HepG2 (cell line): ENCODE data around the gene PIM1. TPM values are rescaled to one million over a fixed set of nuclear protein-coding genes. Genes with fewer than 3 reads are reported as not detected.

Experiments
- ATAC-seq: fragments of 200-7000 bp; cut with Tn5 transposase; 3 replicates; pipeline ENCODE4 v1.9.1; 2020; ENCODE audit warnings: mild to moderate bottlenecking, moderate library complexity
- BruUV-seq: library from RNA; stranded (reverse); fragments of 400-500 nt; replicated peaks from 2 replicates; lab custom pipeline; 2021; lab: Mats Ljungman, UMichigan
- CTCF ChIA-PET: fragments of 300-600 bp; formaldehyde crosslinking; extraction: SDS; loops from one replicate; lab custom pipeline; 2021; ENCODE audit warnings: low total read pairs, inconsistent platforms, low intra/inter-chr PET ratio; lab: Yijun Ruan, JAX
- POLR2A ChIA-PET: fragments of 350-600 bp; sonication (Branson Sonifier 250); formaldehyde crosslinking; loops from one replicate; lab custom pipeline; 2020; ENCODE audit warnings: antibody characterized with exemption, inconsistent platforms; lab: Yijun Ruan, JAX
- DNase-seq: peaks from one replicate; pipeline ENCODE4 v3.0.0-alpha.2; 2015; ENCODE audit warnings: low spot score
- FAIRE-seq: peaks from 3 replicates; lab custom pipeline; 2011; peaks lifted over from hg19 to GRCh38; lab: Jason Lieb, UNC
- H2AFZ ChIP-seq: one replicate; pipeline ENCODE4 v1.6.1; 2011; ENCODE audit warnings: low read length, inconsistent platforms
- H3K27ac ChIP-seq: fragments of 300-600 bp; 3 replicates; pipeline ENCODE4 v1.8.0; 2011; ENCODE audit warnings: mixed run types, mild to moderate bottlenecking, mixed read lengths, low read length, inconsistent platforms; ENCODE audit not compliant: insufficient read depth; ENCODE audit errors: extremely low read length
- H3K27me3 ChIP-seq, 2 experiments: fragments of 200-600 bp in 1 of 2; 2 replicates in 1 of 2; 3 replicates in 1 of 2; pipeline versions ENCODE4 v1.6.0 to v1.8.0; 2011; ENCODE audit warnings: low read length in 2 of 2, mild to moderate bottlenecking in 2 of 2, moderate library complexity in 2 of 2, inconsistent platforms in 1 of 2; ENCODE audit not compliant: insufficient read depth in 2 of 2, control insufficient read depth in 1 of 2
- H3K36me3 ChIP-seq, 2 experiments: fragments of 200-600 bp in 1 of 2; replicated peaks in 1 of 2; 2 replicates in 1 of 2; 3 replicates in 1 of 2; pipeline versions ENCODE4 v1.5.1 to v1.8.0; 2011; ENCODE audit warnings: low read length in 2 of 2, inconsistent platforms in 1 of 2; ENCODE audit not compliant: insufficient read depth in 2 of 2, control insufficient read depth in 1 of 2
- H3K4me1 ChIP-seq: 2 replicates; pipeline ENCODE4 v1.5.1; 2012; ENCODE audit warnings: low read length, inconsistent platforms; ENCODE audit not compliant: insufficient read depth
- H3K4me2 ChIP-seq: 2 replicates; pipeline ENCODE4 v1.6.0; 2011; ENCODE audit warnings: low read depth, low read length, inconsistent platforms
- H3K4me3 ChIP-seq, 3 experiments: fragments of 200-600 bp in 1 of 3; sonication (generic), shearing (Covaris generic) in 1 of 3; replicated peaks in 1 of 3; 2 replicates each; pipeline ENCODE4 v1.5.1; 2011 to 2016; ENCODE audit warnings: low read length in 3 of 3, inconsistent platforms in 2 of 3, low read depth in 2 of 3, mild to moderate bottlenecking in 2 of 3, control low read depth in 1 of 3, mixed read lengths in 1 of 3; ENCODE audit not compliant: insufficient read depth in 1 of 3
- H3K79me2 ChIP-seq: one replicate; pipeline ENCODE4 v1.6.1; 2011; ENCODE audit warnings: low read length, inconsistent platforms; ENCODE audit not compliant: insufficient read depth
- H3K9ac ChIP-seq: 2 replicates; pipeline ENCODE4 v1.6.0; 2011; ENCODE audit warnings: mild to moderate bottlenecking, low read depth, low read length, inconsistent platforms; ENCODE audit not compliant: insufficient read depth
- H3K9me3 ChIP-seq: 2 replicates; pipeline ENCODE4 v1.5.1; 2012; ENCODE audit warnings: mild to moderate bottlenecking, low read length
- H4K20me1 ChIP-seq: 2 replicates; pipeline ENCODE4 v1.6.0; 2011; ENCODE audit warnings: inconsistent platforms, mild to moderate bottlenecking, low read length, moderate library complexity; ENCODE audit not compliant: insufficient read depth
- ARNTL ChIP-seq: sonication (generic); formaldehyde crosslinking; IDR thresholded peaks from 2 replicates; pipeline ENCODE4 v1.4.0; 2020; ENCODE audit warnings: mild to moderate bottlenecking, missing genetic modification reagents
- BRCA1 ChIP-seq: sonication (generic); formaldehyde crosslinking; IDR thresholded peaks from 2 replicates; pipeline ENCODE4 v1.4.0; 2020; ENCODE audit warnings: missing genetic modification reagents
- ETV5 ChIP-seq: IDR thresholded peaks from 2 replicates; pipeline ENCODE4 v1.6.1; 2018; ENCODE audit warnings: missing biosample characterization, missing genetic modification reagents, inconsistent platforms, borderline replicate concordance
- GZF1 ChIP-seq: sonication (generic); formaldehyde crosslinking; IDR thresholded peaks from 2 replicates; pipeline ENCODE4 v1.5.1; 2020; ENCODE audit warnings: mild to moderate bottlenecking, missing genetic modification reagents
- HCFC1 ChIP-seq: fragments of 150-350 bp; IDR thresholded peaks from 2 replicates; pipeline ENCODE4 v1.6.1; 2014; ENCODE audit warnings: low read depth, low read length
- HDAC1 ChIP-seq: sonication (generic); formaldehyde crosslinking; IDR thresholded peaks from 2 replicates; pipeline ENCODE4 v1.5.1; 2020; ENCODE audit warnings: mild to moderate bottlenecking, missing genetic modification reagents
- HOXA5 ChIP-seq: sonication (generic); formaldehyde crosslinking; IDR thresholded peaks from 2 replicates; pipeline ENCODE4 v1.4.0; 2020; ENCODE audit warnings: missing genetic modification reagents
- NFIB ChIP-seq: sonication (generic); formaldehyde crosslinking; IDR thresholded peaks from 2 replicates; pipeline ENCODE4 v1.9.0; 2021; ENCODE audit warnings: missing genetic modification reagents, mild to moderate bottlenecking, borderline replicate concordance
- POLR2AphosphoS2 ChIP-seq: IDR thresholded peaks from 2 replicates; pipeline ENCODE4 v1.6.1; 2011; ENCODE audit warnings: low read depth, low read length, improper control_type of control experiment
- RBM39 ChIP-seq: fragments of 200-400 bp; formaldehyde crosslinking; IDR thresholded peaks from one replicate; pipeline ENCODE4 v1.6.1; 2018; ENCODE audit warnings: antibody characterized with exemption, mild to moderate bottlenecking, low read depth, low read length; ENCODE audit not compliant: poor library complexity, severe bottlenecking
- RELA ChIP-seq: sonication (generic); formaldehyde crosslinking; IDR thresholded peaks from 2 replicates; pipeline ENCODE4 v1.4.0; 2020; ENCODE audit warnings: missing genetic modification reagents
- RFX5 ChIP-seq: IDR thresholded peaks from 2 replicates; pipeline ENCODE4 v1.6.1; 2011; ENCODE audit warnings: low read depth, low read length, improper control_type of control experiment
- SSRP1 ChIP-seq: IDR thresholded peaks from 2 replicates; pipeline ENCODE4 v1.6.1; 2016; ENCODE audit warnings: control low read depth
- TGIF2 ChIP-seq: IDR thresholded peaks from 2 replicates; pipeline ENCODE4 v1.6.1; 2016; ENCODE audit warnings: control low read depth, missing compliant biosample characterization
- THAP11 ChIP-seq: IDR thresholded peaks from 2 replicates; pipeline ENCODE4 v1.6.1; 2016; ENCODE audit warnings: missing biosample characterization, missing genetic modification reagents
- TRIM22 ChIP-seq: fragments of 450-650 bp; IDR thresholded peaks from 2 replicates; pipeline ENCODE4 v1.6.1; 2017
- ZNF12 ChIP-seq: sonication (generic); formaldehyde crosslinking; IDR thresholded peaks from 2 replicates; pipeline ENCODE4 v1.5.0; 2020; ENCODE audit warnings: missing genetic modification reagents
- ZNF20 ChIP-seq: sonication (generic); formaldehyde crosslinking; IDR thresholded peaks from 2 replicates; pipeline ENCODE4 v1.4.0; 2020; ENCODE audit warnings: mild to moderate bottlenecking, moderate library complexity, missing genetic modification reagents
- ZNF230 ChIP-seq: sonication (generic); formaldehyde crosslinking; IDR thresholded peaks from 2 replicates; pipeline ENCODE4 v1.4.0; 2020; ENCODE audit warnings: mild to moderate bottlenecking, missing genetic modification reagents
- ZNF296 ChIP-seq: sonication (generic); formaldehyde crosslinking; conservative IDR thresholded peaks from 2 replicates; pipeline ENCODE4 v1.5.0; 2020; ENCODE audit warnings: mild to moderate bottlenecking, missing genetic modification reagents
- ZNF354B ChIP-seq: sonication (generic); formaldehyde crosslinking; IDR thresholded peaks from 2 replicates; pipeline ENCODE4 v1.8.0; 2022; ENCODE audit warnings: mild to moderate bottlenecking, missing genetic modification reagents
- WGBS: methylation state at CpG from one replicate; pipeline ENCODE4 v1.1.6; 2017; ENCODE audit warnings: low lambda C conversion rate; 5-methylcytosine and 5-hydroxymethylcytosine counted together
- in situ Hi-C: cut with HindIII; loops from 2 replicates; pipeline ENCODE4 v1.10.0; 2017; ENCODE audit warnings: low pct_unique_long_range_greater_than_20kb; ENCODE audit not compliant: extremely low pct_ligation_motif_present
- intact Hi-C: fragments of 100-400 bp; cut with micrococcal nuclease; formaldehyde crosslinking; loops from one replicate; pipeline ENCODE4 v1.10.0; 2022; ENCODE audit not compliant: unreplicated experiment
- polyA plus RNA-seq, 8 experiments: library from polyadenylated mRNA; depleted of rRNA in 3 of 8; stranded (reverse) in 7 of 8; unstranded in 1 of 8; fragments of >200 nt; fragmentation: Illumina TruSeq in 4 of 8; extraction: Trizol in 4 of 8; gene quantifications; 2 replicates each; pipeline versions ENCODE4 v1.2.1 to v1.2.3, GENCODE V29; 2011 to 2016; ENCODE audit warnings: low read depth in 4 of 8, missing spikeins in 1 of 8, mixed read lengths in 1 of 8; ENCODE audit not compliant: insufficient read depth in 1 of 8
- total RNA-seq, 5 experiments: library from RNA; depleted of rRNA; stranded (reverse); fragments of >200 nt; fragmentation: Illumina TruSeq; extraction: Trizol; gene quantifications; 2 replicates each; pipeline ENCODE4 v1.2.3, GENCODE V29; 2016; ENCODE audit warnings: low read depth in 1 of 5

PIM1 gene
- total and polyA plus RNA-seq, 2 of the 13 experiments (the other 11 are each of a cell fraction or from before 2014, with no cell fraction given), result 29.4 to 117 TPM

- TF ChIP-seq ZNF20 (CRISPR knock-in tag) (no peak), NFIB (CRISPR knock-in tag) (no peak), ETV5 (CRISPR knock-in tag) (no peak; the same call in 1 of the 2 replicates), SSRP1 (CRISPR knock-in tag) (0 out of 2 replicates have a peak, but pooled peaks have one; percentile 16)
Measured at GRCh38 chr6:37171201-37171969, 1.4 kb downstream of the PIM1 start (continued).

GRCh38 chr6:37171970-37172812 is 2.2 kb downstream of the PIM1 start:
- H2AFZ ChIP-seq, result no peak overlapping the region
- H3K4me1 ChIP-seq, result peaks cover 46% of the 10 kb centered on the region
- H3K9ac ChIP-seq, result peak overlapping the region; percentile 98
- intact Hi-C loops, result loop anchor here (1.0 kb wide), 7 partner anchors 36 to 154 kb away; no protein-coding TSS in a partner anchor
- H3K4me3 ChIP-seq, result peak overlapping the region; percentile 98 to 100 (median 99)
- no peaks in the 10 kb centered on the region; a peak in 1 of 5 replicates for H3K27me3 ChIP-seq
- in situ Hi-C loops, result loop anchor here (5.0 to 10.0 kb wide), 3 partner anchors 40 to 147 kb away; no protein-coding TSS in a partner anchor
- FAIRE-seq, result peak; percentile 88
- BruUV-seq, result TSS peak; percentile 44
- no peaks in the 10 kb centered on the region for H3K9me3 ChIP-seq
- H4K20me1 ChIP-seq, result peaks cover 53% of the 10 kb centered on the region
- ChIA-PET POLR2A (interaction anchor here (0.6 to 10.3 kb wide), 34 partner anchors 12 to 297 kb away, joined by 3 to 234 read pairs (median 5); partner anchors contain the start of genes MTCH1 and PPIL1), CTCF (interaction anchor here (0.7 to 3.9 kb wide), 11 partner anchors 28 to 154 kb away, joined by 3 to 72 read pairs (median 7); no protein-coding TSS in a partner anchor)
- 23% methylated on average over 17 of the region's 17 CpGs for WGBS
- peaks cover 43% of the 10 kb centered on the region for H3K79me2 ChIP-seq
- DNase-seq, result peak; percentile 100
- ATAC-seq, result peak; percentile 52
- H3K27ac ChIP-seq, result peak overlapping the region; percentile 91
- H3K36me3 ChIP-seq, result peaks cover 21 to 42% of the 10 kb centered on the region in 2 experiments
- peak overlapping the region; percentile 99 for H3K4me2 ChIP-seq
- TF ChIP-seq TRIM22 (no peak), HDAC1 (peak; percentile 74), RFX5 (peak; percentile 29; the same call in 1 of the 2 replicates), BRCA1 (CRISPR knock-in tag) (peak; percentile 71; the same call in 1 of the 2 replicates), POLR2AphosphoS2 (0 out of 2 replicates have a peak, but pooled peaks have one; percentile 55), RBM39 (no peak), TGIF2 (CRISPR knock-in tag) (peak; percentile 88; the same call in 1 of the 2 replicates), RELA (CRISPR knock-in tag) (peak; percentile 74; the same call in 1 of the 2 replicates), HCFC1 (no peak), GZF1 (CRISPR knock-in tag) (peak; percentile 27; the same call in 1 of the 2 replicates), HOXA5 (CRISPR knock-in tag) (peak; percentile 91), ZNF12 (peak; percentile 50; the same call in 1 of the 2 replicates), THAP11 (CRISPR knock-in tag) (peak; percentile 74; the same call in 1 of the 2 replicates), ARNTL (CRISPR knock-in tag) (peak; percentile 91; the same call in 1 of the 2 replicates), ZNF354B (no peak), ZNF296 (no peak), ZNF230 (CRISPR knock-in tag) (0 out of 2 replicates have a peak, but pooled peaks have one; percentile 32)
